GM12878 (cell line): Measurements from ENCODE around the gene U2AF2.

Source experiments
- CTCF ChIP-seq, 3 experiments: IDR thresholded peaks in 2 of 3; conservative IDR thresholded peaks in 1 of 3; 2 replicates each; pipeline ENCODE4 v1.5.1; 2011; ENCODE audit warnings: low read depth in 3 of 3, low read length in 3 of 3, mild to moderate bottlenecking in 3 of 3, control low read depth in 2 of 3, moderate library complexity in 2 of 3, inconsistent platforms in 1 of 3, mixed read lengths in 1 of 3; ENCODE audit not compliant: control insufficient read depth in 2 of 3, insufficient read depth in 1 of 3; ENCODE audit errors: extremely low read depth in 1 of 3
- GABPA ChIP-seq: IDR thresholded peaks from 2 replicates; pipeline ENCODE4 v1.6.1; 2014; ENCODE audit warnings: antibody characterized with exemption, low read depth, mild to moderate bottlenecking, inconsistent platforms
- JUNB ChIP-seq: IDR thresholded peaks from 2 replicates; pipeline ENCODE4 v1.6.1; 2016; ENCODE audit warnings: antibody characterized with exemption, mild to moderate bottlenecking
- MAX ChIP-seq: IDR thresholded peaks from 2 replicates; pipeline ENCODE4 v1.6.1; 2012; ENCODE audit warnings: low read depth, low read length, improper control_type of control experiment
- MTA3 ChIP-seq: IDR thresholded peaks from 2 replicates; pipeline ENCODE4 v1.6.1; 2012; ENCODE audit warnings: low read length, inconsistent platforms, borderline replicate concordance
- PBX3 ChIP-seq: IDR thresholded peaks from 2 replicates; pipeline ENCODE4 v1.6.1; 2011; ENCODE audit warnings: mild to moderate bottlenecking, low read depth, low read length, moderate library complexity; ENCODE audit not compliant: insufficient replicate concordance
- POLR2A ChIP-seq: IDR thresholded peaks from 2 replicates; pipeline ENCODE4 v1.6.1; 2011; ENCODE audit warnings: low read depth, mild to moderate bottlenecking, low read length
- POLR2AphosphoS5 ChIP-seq: IDR thresholded peaks from 2 replicates; pipeline ENCODE4 v1.6.1; 2011; ENCODE audit warnings: mild to moderate bottlenecking, low read length, inconsistent platforms
- RAD21 ChIP-seq: IDR thresholded peaks from 2 replicates; pipeline ENCODE4 v1.6.1; 2011; ENCODE audit warnings: mild to moderate bottlenecking, low read depth, low read length, moderate library complexity; ENCODE audit not compliant: insufficient read depth
- SKIL ChIP-seq: fragments of 450-650 bp; IDR thresholded peaks from 2 replicates; pipeline ENCODE4 v1.6.1; 2017; ENCODE audit warnings: mild to moderate bottlenecking, low read depth, inconsistent platforms; ENCODE audit not compliant: poor library complexity, severe bottlenecking
- TAF1 ChIP-seq: IDR thresholded peaks from 2 replicates; pipeline ENCODE4 v1.6.1; 2011; ENCODE audit warnings: mild to moderate bottlenecking, low read depth, low read length, borderline replicate concordance
- TARDBP ChIP-seq: IDR thresholded peaks from 2 replicates; pipeline ENCODE4 v1.6.1; 2016; ENCODE audit warnings: borderline replicate concordance
- ZZZ3 ChIP-seq: IDR thresholded peaks from 2 replicates; pipeline ENCODE4 v1.6.1; 2011; ENCODE audit warnings: low read depth; ENCODE audit not compliant: control insufficient read depth, insufficient read length

- TF ChIP-seq JUNB (no peak), SKIL (no peak), TAF1 (no peak), CTCF (IDR thresholded peaks at IDR 0.05 in 2 of 3, conservative IDR thresholded peaks at IDR 0.05 in 1 of 3; ENCODE audit: control insufficient read depth in 2 of 3, extremely low read depth in 1 of 3, insufficient read depth in 1 of 3, low read depth in 3 of 3, low read length in 3 of 3) (no peak), GABPA (no peak), RAD21 (no peak), POLR2AphosphoS5 (no peak), TARDBP (no peak), PBX3 (no peak), ZZZ3 (no peak), MTA3 (no peak), POLR2A (no peak), MAX (no peak)
These were observed 22.8 kb downstream of the U2AF2 start for GRCh38 chr19:55677572-55678028.
